Endothelial cell (in vitro differentiated cells): Measurements from ENCODE around the gene ANKRD33B. TPM values are rescaled to one million over a fixed set of nuclear protein-coding genes. Genes with fewer than 3 reads are reported as not detected.

ENCODE experiments used
- DNase-seq: peaks from one replicate; pipeline ENCODE4 v3.0.0; 2021; ENCODE audit warnings: low spot score
- H3K27ac Mint-ChIP-seq: one replicate; pipeline ENCODE4 v1.8.0; 2021; ENCODE audit warnings: mixed read lengths, inconsistent platforms; ENCODE audit not compliant: unreplicated experiment
- H3K27me3 Mint-ChIP-seq: one replicate; pipeline ENCODE4 v1.8.0; 2021; ENCODE audit warnings: mild to moderate bottlenecking, moderate library complexity, mixed read lengths, inconsistent platforms; ENCODE audit not compliant: unreplicated experiment
- H3K36me3 Mint-ChIP-seq: one replicate; pipeline ENCODE4 v1.8.0; 2021; ENCODE audit warnings: mild to moderate bottlenecking, low read depth, mixed read lengths, inconsistent platforms; ENCODE audit not compliant: unreplicated experiment
- H3K4me1 Mint-ChIP-seq: one replicate; pipeline ENCODE4 v1.8.0; 2021; ENCODE audit warnings: mild to moderate bottlenecking, mixed read lengths, inconsistent platforms; ENCODE audit not compliant: unreplicated experiment
- H3K4me3 Mint-ChIP-seq: one replicate; pipeline ENCODE4 v1.8.0; 2021; ENCODE audit warnings: mild to moderate bottlenecking, mixed read lengths, inconsistent platforms; ENCODE audit not compliant: unreplicated experiment
- H3K9me3 Mint-ChIP-seq: one replicate; pipeline ENCODE4 v1.8.0; 2021; ENCODE audit warnings: mixed read lengths, inconsistent platforms; ENCODE audit not compliant: unreplicated experiment
- CTCF ChIP-seq: fragments of 200-600 bp; sonication (generic); IDR thresholded peaks from one replicate; pipeline ENCODE4 v1.5.0; 2021; ENCODE audit warnings: antibody characterized with exemption; ENCODE audit not compliant: unreplicated experiment
- total RNA-seq: library from RNA; stranded (reverse); fragmentation: NEBNext Ultra II Directional; extraction: Animal tissue kit (Norgen Biotek cat#: 25700); gene quantifications from one replicate; pipeline ENCODE4 v1.2.1, GENCODE V29; 2021; ENCODE audit not compliant: unreplicated experiment

The ANKRD33B gene
- total RNA-seq, 1 donor from 2014 or later = 7.0 TPM

- H3K36me3 Mint-ChIP-seq = peaks cover 7% of the 10 kb centered on the region
- no peak for TF ChIP-seq CTCF
Measured at GRCh38 chr5:10527281-10527950, 36.5 kb upstream of the ANKRD33B start.

GRCh38 chr5:10528056-10528816 lies 35.6 kb upstream of the ANKRD33B start:
- no peak for DNase-seq
- Mint-ChIP-seq H3K9me3 (no peaks in the 10 kb centered on the region), H3K4me3 (no peak overlapping the region), H3K4me1 (peaks cover 9% of the 10 kb centered on the region), H3K36me3 (no peaks in the 10 kb centered on the region), H3K27ac (no peak overlapping the region), H3K27me3 (peaks cover 7% of the 10 kb centered on the region)
- TF ChIP-seq CTCF = no peak

More at GRCh38 chr5:10527281-10527950, 36.5 kb upstream of the ANKRD33B start:
- H3K9me3 Mint-ChIP-seq = no peaks in the 10 kb centered on the region
- H3K4me1 Mint-ChIP-seq = peaks cover 7% of the 10 kb centered on the region
- H3K27ac Mint-ChIP-seq = no peak overlapping the region
- no peak overlapping the region for H3K4me3 Mint-ChIP-seq
- DNase-seq = no peak
- H3K27me3 Mint-ChIP-seq = peaks cover 5% of the 10 kb centered on the region

GRCh38 chr5:10528827-10529226 lies 35.0 kb upstream of the ANKRD33B start:
- H3K27ac Mint-ChIP-seq = no peak overlapping the region
- no peaks in the 10 kb centered on the region for H3K36me3 Mint-ChIP-seq
- TF ChIP-seq CTCF = no peak
- H3K9me3 Mint-ChIP-seq = no peaks in the 10 kb centered on the region
- no peak for DNase-seq
- H3K4me1 Mint-ChIP-seq = peaks cover 9% of the 10 kb centered on the region
- H3K4me3 Mint-ChIP-seq = no peak overlapping the region
- H3K27me3 Mint-ChIP-seq = peaks cover 7% of the 10 kb centered on the region

GRCh38 chr5:10530601-10531320 lies 33.1 kb upstream of the ANKRD33B start:
- H3K9me3 Mint-ChIP-seq = no peaks in the 10 kb centered on the region
- peaks cover 8% of the 10 kb centered on the region for H3K4me1 Mint-ChIP-seq
- H3K4me3 Mint-ChIP-seq = no peak overlapping the region
- H3K27me3 Mint-ChIP-seq = peaks cover 4% of the 10 kb centered on the region
- no peaks in the 10 kb centered on the region for H3K36me3 Mint-ChIP-seq
- H3K27ac Mint-ChIP-seq = no peak overlapping the region
- TF ChIP-seq CTCF = no peak
- no peak for DNase-seq

- Mint-ChIP-seq H3K27ac (no peak overlapping the region), H3K4me3 (no peak overlapping the region)
Measured at GRCh38 chr5:10532421-10532820, 31.4 kb upstream of the ANKRD33B start.

More at GRCh38 chr5:10532421-10532820, 31.4 kb upstream of the ANKRD33B start:
- H3K27me3 Mint-ChIP-seq = peaks cover 5% of the 10 kb centered on the region
- H3K9me3 Mint-ChIP-seq = no peaks in the 10 kb centered on the region
- TF ChIP-seq CTCF = no peak
- DNase-seq = no peak
- no peaks in the 10 kb centered on the region for H3K36me3 Mint-ChIP-seq
- peaks cover 2% of the 10 kb centered on the region for H3K4me1 Mint-ChIP-seq
